Dendritic cell treated with granulocyte-macrophage colony-stimulating factor and Interleukin-4, amounts not matched to agents 40 ng/mL and 50 ng/mL, for 4 days (primary cell): ENCODE measurements around the gene CFLAR.

Source experiments
- H3K27ac Mint-ChIP-seq: one replicate; pipeline ENCODE4 v1.8.0; 2022; ENCODE audit warnings: mild to moderate bottlenecking, mixed read lengths
- H3K27me3 Mint-ChIP-seq: one replicate; pipeline ENCODE4 v1.8.0; 2022; ENCODE audit warnings: mild to moderate bottlenecking, mixed read lengths
- H3K36me3 Mint-ChIP-seq: one replicate; pipeline ENCODE4 v1.8.0; 2022; ENCODE audit warnings: low read depth, mixed read lengths
- H3K4me1 Mint-ChIP-seq: one replicate; pipeline ENCODE4 v1.8.0; 2022; ENCODE audit warnings: low read depth, mixed read lengths
- H3K4me3 Mint-ChIP-seq: one replicate; pipeline ENCODE4 v1.8.0; 2022; ENCODE audit warnings: mild to moderate bottlenecking, moderate library complexity, mixed read lengths
- H3K9me3 Mint-ChIP-seq: one replicate; pipeline ENCODE4 v1.8.0; 2022; ENCODE audit warnings: mixed read lengths
- intact Hi-C: fragments of 100-400 bp; cut with micrococcal nuclease; formaldehyde crosslinking; loops from one replicate; pipeline ENCODE4 v1.15.0; 2022

Gene CFLAR

GRCh38 chr2:201205515-201205849 lies 89.5 kb downstream of the CFLAR start:
- intact Hi-C loops, result no loop called here
- Mint-ChIP-seq H3K27me3 (no peaks in the 10 kb centered on the region), H3K27ac (no peak overlapping the region), H3K4me1 (peaks cover 34% of the 10 kb centered on the region), H3K36me3 (peaks cover 73% of the 10 kb centered on the region), H3K4me3 (no peak overlapping the region), H3K9me3 (no peaks in the 10 kb centered on the region)

GRCh38 chr2:201208563-201209252 lies 92.7 kb downstream of the CFLAR start:
- H3K27ac Mint-ChIP-seq, result peak overlapping the region; percentile 78
- H3K4me1 Mint-ChIP-seq, result peaks cover 33% of the 10 kb centered on the region
- H3K4me3 Mint-ChIP-seq, result peak overlapping the region; percentile 13
- peaks cover 55% of the 10 kb centered on the region for H3K36me3 Mint-ChIP-seq
- no peaks in the 10 kb centered on the region for H3K27me3 Mint-ChIP-seq
- no peaks in the 10 kb centered on the region for H3K9me3 Mint-ChIP-seq
- intact Hi-C loops, result no loop called here

GRCh38 chr2:201215963-201216362 lies 100.0 kb downstream of the CFLAR start:
- Mint-ChIP-seq H3K4me3 (no peak overlapping the region), H3K27me3 (no peaks in the 10 kb centered on the region), H3K9me3 (no peaks in the 10 kb centered on the region), H3K4me1 (peaks cover 23% of the 10 kb centered on the region), H3K36me3 (peaks cover 6% of the 10 kb centered on the region), H3K27ac (no peak overlapping the region)
- intact Hi-C loops, result no loop called here

- intact Hi-C loops, result no loop called here
- H3K9me3 Mint-ChIP-seq, result no peaks in the 10 kb centered on the region
- H3K36me3 Mint-ChIP-seq, result peaks cover 9% of the 10 kb centered on the region
- H3K27me3 Mint-ChIP-seq, result no peaks in the 10 kb centered on the region
- peaks cover 24% of the 10 kb centered on the region for H3K4me1 Mint-ChIP-seq
- H3K4me3 Mint-ChIP-seq, result no peak overlapping the region
- H3K27ac Mint-ChIP-seq, result no peak overlapping the region
Measured at GRCh38 chr2:201216918-201217317, 101.0 kb downstream of the CFLAR start.

GRCh38 chr2:201218780-201219179 lies 102.8 kb downstream of the CFLAR start:
- intact Hi-C loops, result no loop called here
- Mint-ChIP-seq H3K36me3 (peaks cover 14% of the 10 kb centered on the region), H3K27ac (peak overlapping the region; percentile 45), H3K4me1 (peaks cover 24% of the 10 kb centered on the region), H3K4me3 (no peak overlapping the region), H3K27me3 (no peaks in the 10 kb centered on the region), H3K9me3 (no peaks in the 10 kb centered on the region)

- intact Hi-C loops, result no loop called here
- Mint-ChIP-seq H3K27ac (peak overlapping the region; percentile 69), H3K36me3 (peaks cover 14% of the 10 kb centered on the region), H3K4me3 (no peak overlapping the region), H3K27me3 (no peaks in the 10 kb centered on the region), H3K4me1 (peaks cover 24% of the 10 kb centered on the region), H3K9me3 (no peaks in the 10 kb centered on the region)
Measured at GRCh38 chr2:201219328-201220096, 103.5 kb downstream of the CFLAR start.

- peaks cover 14% of the 10 kb centered on the region for H3K36me3 Mint-ChIP-seq
Measured at GRCh38 chr2:201220102-201220570, 104.2 kb downstream of the CFLAR start.

GRCh38 chr2:201223089-201224073 lies 107.4 kb downstream of the CFLAR start:
- H3K9me3 Mint-ChIP-seq, result no peaks in the 10 kb centered on the region
- H3K27ac Mint-ChIP-seq, result peak overlapping the region; percentile 47
- H3K27me3 Mint-ChIP-seq, result no peaks in the 10 kb centered on the region
- no peak overlapping the region for H3K4me3 Mint-ChIP-seq
- peaks cover 14% of the 10 kb centered on the region for H3K36me3 Mint-ChIP-seq
- intact Hi-C loops, result no loop called here
- peaks cover 26% of the 10 kb centered on the region for H3K4me1 Mint-ChIP-seq

More at GRCh38 chr2:201220102-201220570, 104.2 kb downstream of the CFLAR start:
- peaks cover 24% of the 10 kb centered on the region for H3K4me1 Mint-ChIP-seq
- H3K27me3 Mint-ChIP-seq, result no peaks in the 10 kb centered on the region
- H3K9me3 Mint-ChIP-seq, result no peaks in the 10 kb centered on the region
- H3K27ac Mint-ChIP-seq, result peak overlapping the region; percentile 69
- intact Hi-C loops, result no loop called here
- H3K4me3 Mint-ChIP-seq, result no peak overlapping the region
